ENCODE results near the gene ITPKC.

ITPKC gene

GRCh38 chr19:40776932-40777644 is 60.2 kb downstream of the ITPKC start:
- FAIRE-seq (no peak), DNase-seq (ENCODE audit: insufficient read length, low spot score) (no peak)
- TF ChIP-seq CTCF (IDR thresholded peaks at IDR 0.05; ENCODE audit: insufficient read depth, missing control alignments): no peak

- no peak for DNase-seq (ENCODE audit: insufficient read length, low spot score)
- FAIRE-seq: no peak
- TF ChIP-seq CTCF (IDR thresholded peaks at IDR 0.05; ENCODE audit: insufficient read depth, missing control alignments): no peak
Measured at GRCh38 chr19:40777645-40777936, 60.7 kb downstream of the ITPKC start.

GRCh38 chr19:40777937-40778705 is 61.2 kb downstream of the ITPKC start, which contains the start of gene RAB4B:
RAB4B (plus strand) TSS chr19:40778247; CDS start chr19:40778376, 129 bp downstream.
- no peak for FAIRE-seq
- peak; percentile 76 for DNase-seq (ENCODE audit: insufficient read length, low spot score)
- no peak for TF ChIP-seq CTCF (IDR thresholded peaks at IDR 0.05; ENCODE audit: insufficient read depth, missing control alignments)

- FAIRE-seq: no peak
- TF ChIP-seq CTCF (IDR thresholded peaks at IDR 0.05; ENCODE audit: insufficient read depth, missing control alignments): no peak
Measured at GRCh38 chr19:40778706-40779284, 61.9 kb downstream of the ITPKC start.

GRCh38 chr19:40780582-40780981 is 63.7 kb downstream of the ITPKC start:
- no peak for TF ChIP-seq CTCF (IDR thresholded peaks at IDR 0.05; ENCODE audit: insufficient read depth, missing control alignments)
- no peak for DNase-seq (ENCODE audit: insufficient read length, low spot score)
- FAIRE-seq: no peak

More at GRCh38 chr19:40778706-40779284, 61.9 kb downstream of the ITPKC start:
- no peak for DNase-seq (ENCODE audit: insufficient read length, low spot score)

- no peak for TF ChIP-seq CTCF (IDR thresholded peaks at IDR 0.05; ENCODE audit: insufficient read depth, missing control alignments)
- DNase-seq (ENCODE audit: insufficient read length, low spot score) (no peak), FAIRE-seq (no peak)
Measured at GRCh38 chr19:40781140-40781539, 64.2 kb downstream of the ITPKC start.

Measured in D721Med (cell line).